GM23248 (cell line): ENCODE measurements around the gene TOR1B.

ENCODE experiments used
- EZH2 ChIP-seq: fragments of 200-600 bp; sonication (generic); IDR thresholded peaks from 2 replicates; pipeline ENCODE4 v1.6.1; 2018; ENCODE audit warnings: antibody characterized with exemption, mild to moderate bottlenecking; ENCODE audit not compliant: insufficient read depth, poor library complexity, severe bottlenecking
- EZH2phosphoT487 ChIP-seq: fragments of 200-600 bp; sonication (generic); IDR thresholded peaks from 2 replicates; pipeline ENCODE4 v1.6.1; 2018; ENCODE audit warnings: antibody characterized with exemption, moderate library complexity, mild to moderate bottlenecking, low read depth; ENCODE audit not compliant: insufficient read depth

GRCh38 chr9:129810788-129811187 is 7.8 kb downstream of the TOR1B start:
- no peak for TF ChIP-seq EZH2
- TF ChIP-seq EZH2phosphoT487: no peak
